Subcutaneous abdominal adipose tissue (tissue), 5 donors: Measurements from ENCODE around the gene CST5.
"Not testable (repeated sequence)": the region's sequence is repeated elsewhere in the genome, so short reads cannot be mapped to it uniquely, and the experiment has no call there.

ENCODE experiments used
- H3K27ac ChIP-seq: one replicate; pipeline ENCODE4 v1.7.0; 2013; ENCODE audit warnings: low read depth, mild to moderate bottlenecking, inconsistent platforms, low read length, moderate library complexity
- H3K27me3 ChIP-seq, 5 donors: one replicate each; pipeline ENCODE4 v1.7.0; 2013; ENCODE audit warnings: low read length in 5 of 5, inconsistent platforms in 1 of 5; ENCODE audit not compliant: control insufficient read depth in 5 of 5, insufficient read depth in 4 of 5
- H3K36me3 ChIP-seq, 5 donors: one replicate each; pipeline ENCODE4 v1.7.0; 2013; ENCODE audit warnings: low read length in 5 of 5; ENCODE audit not compliant: control insufficient read depth in 5 of 5, insufficient read depth in 5 of 5
- H3K4me1 ChIP-seq, 5 donors: one replicate each; pipeline ENCODE4 v1.7.0; 2013; ENCODE audit warnings: low read length in 5 of 5, mild to moderate bottlenecking in 3 of 5, moderate library complexity in 1 of 5; ENCODE audit not compliant: control insufficient read depth in 5 of 5, insufficient read depth in 5 of 5
- H3K4me3 ChIP-seq, 5 donors: one replicate each; pipeline ENCODE4 v1.7.0; 2013; ENCODE audit warnings: low read length in 5 of 5, low read depth in 1 of 5
- H3K9ac ChIP-seq, 5 donors: one replicate each; pipeline ENCODE4 v1.7.0; 2013; ENCODE audit warnings: low read length in 5 of 5, mild to moderate bottlenecking in 4 of 5, moderate library complexity in 3 of 5
- H3K9me3 ChIP-seq, 5 donors: one replicate each; pipeline ENCODE4 v1.7.0; 2013; ENCODE audit warnings: low read length in 5 of 5; ENCODE audit not compliant: control insufficient read depth in 5 of 5
- donor health status: healthy.
- donor health status: healthy.
- donor health status: healthy.
- donor health status: healthy.
- donor health status: healthy.

The CST5 gene

DNA sequence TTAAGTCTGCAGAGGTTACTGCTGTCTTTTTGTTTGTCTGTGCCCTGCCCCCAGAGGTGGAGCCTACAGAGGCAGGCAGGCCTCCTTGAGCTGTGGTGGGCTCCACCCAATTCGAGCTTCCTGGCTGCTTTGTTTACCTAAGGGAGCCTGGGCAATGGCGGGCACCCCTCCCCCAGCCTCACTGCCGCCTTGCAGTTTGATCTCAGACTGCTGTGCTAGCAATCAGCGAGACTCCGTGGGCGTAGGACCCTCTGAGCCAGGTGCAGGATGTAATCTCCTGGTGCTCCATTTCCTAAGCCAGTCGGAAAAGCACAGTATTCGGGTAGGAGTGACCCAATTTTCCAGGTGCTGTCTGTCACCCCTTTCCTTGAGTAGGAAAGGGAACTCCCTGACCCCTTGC lies 22.8 kb upstream of the CST5 start:
- not testable (repeated sequence) for H3K4me3 ChIP-seq, H3K27ac ChIP-seq, H3K9ac ChIP-seq, H3K9me3 ChIP-seq, H3K36me3 ChIP-seq, H3K4me1 ChIP-seq, H3K27me3 ChIP-seq

GRCh38 chr20:23890867-23891266 lies 11.3 kb upstream of the CST5 start:
- H3K27ac ChIP-seq, H3K36me3 ChIP-seq, H3K4me1 ChIP-seq, H3K9me3 ChIP-seq, H3K4me3 ChIP-seq, H3K9ac ChIP-seq, H3K27me3 ChIP-seq: not testable (repeated sequence)

DNA sequence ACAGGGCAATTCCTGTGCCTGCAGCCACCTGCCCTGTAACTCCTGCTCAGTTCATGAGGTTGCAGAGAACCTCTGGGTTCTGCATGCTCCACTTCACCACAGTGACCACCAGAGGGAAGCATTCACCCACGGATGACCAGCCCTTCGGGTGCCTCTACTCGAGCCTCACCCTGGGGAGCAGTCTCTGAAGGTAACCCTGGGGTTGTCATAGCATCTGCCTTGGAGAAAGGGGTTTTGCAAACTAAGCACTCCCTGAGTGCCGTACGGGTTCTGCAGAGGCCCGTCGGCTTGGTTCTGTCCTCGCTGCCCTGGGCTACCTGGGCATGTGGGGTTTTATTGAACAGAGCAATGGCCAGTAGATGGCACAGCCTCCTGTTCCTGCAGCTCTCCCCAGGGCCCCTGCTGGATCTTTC lies 10.2 kb upstream of the CST5 start:
- no peak overlapping the region for H3K27ac ChIP-seq
- no peaks in the 10 kb centered on the region for H3K36me3 ChIP-seq
- H3K4me3 ChIP-seq: no peak overlapping the region
- H3K9ac ChIP-seq: no peak overlapping the region
- H3K9me3 ChIP-seq: no peaks in the 10 kb centered on the region
- H3K27me3 ChIP-seq: peaks cover 0 to 7% (median 2%) of the 10 kb centered on the region in 5 donors
- no peaks in the 10 kb centered on the region for H3K4me1 ChIP-seq

DNA sequence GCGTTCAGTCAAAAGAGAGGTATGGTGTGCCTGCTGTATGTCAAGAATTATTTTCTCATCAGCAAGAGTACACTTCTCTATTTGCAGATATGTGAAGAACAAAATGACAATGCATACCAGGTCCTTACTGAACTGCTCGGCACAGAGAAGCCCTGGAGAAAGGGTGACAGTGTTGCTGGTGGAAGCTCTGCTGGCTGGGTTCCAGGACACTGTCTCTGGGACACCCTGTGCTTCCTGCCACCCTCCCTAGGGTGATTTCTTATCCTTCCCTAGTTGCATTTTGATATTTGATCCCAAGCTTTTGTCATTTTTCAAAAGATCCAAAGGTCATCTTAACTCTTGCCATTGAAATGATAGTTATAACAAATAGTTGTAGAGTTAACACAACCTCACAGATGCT lies 8.3 kb upstream of the CST5 start:
- Histone ChIP-seq H3K27me3 (peaks cover 0 to 7% (median 2%) of the 10 kb centered on the region in 5 donors), H3K9ac (no peak overlapping the region), H3K27ac (no peak overlapping the region), H3K4me1 (no peaks in the 10 kb centered on the region), H3K4me3 (no peak overlapping the region), H3K9me3 (no peaks in the 10 kb centered on the region), H3K36me3 (no peaks in the 10 kb centered on the region)

DNA sequence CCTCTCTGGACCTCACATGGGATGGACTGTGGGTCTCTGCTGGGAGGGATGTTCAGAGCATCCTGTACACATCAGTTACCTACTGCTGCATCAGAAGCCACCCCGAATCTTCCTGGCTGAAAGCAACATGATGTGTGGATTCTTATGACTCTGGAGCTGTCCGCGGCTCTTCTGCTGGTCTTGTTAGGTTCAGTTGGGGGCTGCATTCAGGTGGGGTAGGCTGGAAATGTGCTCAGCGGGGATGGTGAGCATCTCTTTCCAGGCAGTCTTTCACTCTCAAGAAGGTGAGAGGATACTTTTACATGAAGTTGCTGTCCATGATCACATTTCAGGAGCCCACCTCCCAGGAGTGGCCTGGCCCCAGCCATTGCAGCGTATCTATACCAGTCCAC lies 5.2 kb upstream of the CST5 start:
- Histone ChIP-seq H3K4me3 (no peak overlapping the region), H3K9ac (no peak overlapping the region), H3K9me3 (no peaks in the 10 kb centered on the region), H3K36me3 (no peaks in the 10 kb centered on the region), H3K27ac (no peak overlapping the region), H3K27me3 (peaks cover 0 to 11% (median 0%) of the 10 kb centered on the region in 5 donors), H3K4me1 (no peaks in the 10 kb centered on the region)

DNA sequence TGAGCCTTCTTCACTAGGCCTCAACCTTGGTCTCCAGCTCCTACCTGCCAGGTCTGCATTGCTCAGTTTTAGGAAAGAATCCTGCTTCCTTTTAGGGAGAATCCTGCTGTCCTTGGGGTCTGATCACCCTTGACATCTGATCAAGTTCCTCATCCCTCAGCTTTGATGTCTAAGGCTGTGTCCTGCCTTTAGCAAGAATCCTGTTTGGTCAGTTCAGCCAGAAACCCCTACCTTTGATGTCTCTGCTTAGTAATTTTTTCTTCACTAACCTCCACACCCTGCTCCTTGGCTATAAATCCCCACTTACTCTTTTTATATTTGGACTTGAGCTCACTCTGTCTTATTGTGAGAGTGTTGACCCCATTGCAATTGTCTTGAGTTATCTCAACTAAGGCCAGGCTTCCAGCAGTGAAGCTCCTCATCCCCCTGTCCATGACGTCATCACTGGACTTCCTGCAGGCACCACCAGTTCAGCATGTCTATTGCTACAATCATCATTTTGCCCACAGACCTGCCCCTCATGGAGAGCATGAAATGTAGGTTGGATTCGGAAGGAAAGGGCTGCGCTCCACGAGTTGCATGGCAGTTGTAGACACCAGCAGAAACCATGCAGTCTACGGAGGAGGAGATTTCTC lies 4.7 kb upstream of the CST5 start:
- Histone ChIP-seq H3K4me1 (no peaks in the 10 kb centered on the region), H3K9me3 (no peaks in the 10 kb centered on the region), H3K4me3 (no peak overlapping the region), H3K27me3 (peaks cover 0 to 13% (median 0%) of the 10 kb centered on the region in 5 donors), H3K9ac (no peak overlapping the region), H3K36me3 (no peaks in the 10 kb centered on the region), H3K27ac (no peak overlapping the region)

- no peaks in the 10 kb centered on the region for H3K9me3 ChIP-seq
- no peaks in the 10 kb centered on the region for H3K4me1 ChIP-seq
- H3K9ac ChIP-seq: no peak overlapping the region
- H3K27ac ChIP-seq: no peak overlapping the region
- no peak overlapping the region for H3K4me3 ChIP-seq
- H3K27me3 ChIP-seq: peaks cover 0 to 18% (median 4%) of the 10 kb centered on the region in 5 donors
- no peaks in the 10 kb centered on the region for H3K36me3 ChIP-seq
Measured at GRCh38 chr20:23881371-23881770, 1.8 kb upstream of the CST5 start.

DNA sequence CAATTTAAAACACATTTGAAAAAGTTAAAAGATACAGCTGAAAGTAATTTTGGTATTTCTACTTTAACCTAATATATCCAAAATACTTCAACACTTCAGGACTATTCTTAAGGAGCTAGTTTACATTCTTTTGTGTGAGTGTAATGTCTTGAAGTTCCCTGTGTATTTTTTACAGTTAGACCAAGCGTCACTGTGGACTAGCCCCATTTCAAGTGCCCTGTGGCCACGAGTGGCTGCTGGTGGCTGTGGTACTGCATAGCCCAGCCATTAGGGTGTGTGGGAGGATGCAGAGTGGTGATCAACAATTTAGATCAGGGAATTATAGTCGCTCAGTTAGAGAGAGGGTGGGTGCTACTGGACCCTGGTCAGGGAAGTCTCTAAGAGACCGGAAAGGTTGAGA lies 869 bp upstream of the CST5 start:
- Histone ChIP-seq H3K9me3 (no peaks in the 10 kb centered on the region), H3K27me3 (peaks cover 0 to 21% (median 4%) of the 10 kb centered on the region in 5 donors), H3K4me1 (no peaks in the 10 kb centered on the region), H3K36me3 (no peaks in the 10 kb centered on the region), H3K27ac (no peak overlapping the region), H3K4me3 (no peak overlapping the region), H3K9ac (no peak overlapping the region)

DNA sequence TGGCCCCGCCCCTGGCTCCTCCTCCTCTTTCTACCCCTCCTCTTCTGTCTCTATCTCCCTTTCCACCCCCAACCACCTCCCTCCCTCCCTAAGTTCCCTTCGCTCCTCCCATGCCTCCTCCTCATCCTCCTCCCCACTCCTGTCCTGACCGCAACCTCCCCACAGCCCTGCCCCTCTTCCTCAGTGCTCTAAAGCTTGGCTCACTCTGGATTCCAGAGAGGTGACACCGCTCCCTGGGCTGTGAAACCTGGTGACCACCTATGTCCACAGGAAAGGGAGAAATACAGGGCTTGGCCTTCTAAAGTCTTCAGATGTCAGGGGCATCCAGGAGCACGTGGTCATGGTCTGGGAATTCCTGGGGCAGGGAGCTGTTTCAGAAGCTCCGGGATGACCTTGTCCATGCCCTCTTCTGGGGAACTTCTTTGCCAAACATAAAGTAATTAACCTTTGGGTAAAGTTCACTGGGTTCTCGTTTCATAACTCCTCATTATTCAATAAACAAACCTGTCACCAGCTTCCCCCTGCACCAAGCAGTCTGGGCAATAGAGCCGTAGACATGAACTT lies 345 bp upstream of the CST5 start:
- Histone ChIP-seq H3K36me3 (no peaks in the 10 kb centered on the region), H3K4me1 (no peaks in the 10 kb centered on the region), H3K9ac (no peak overlapping the region), H3K9me3 (no peaks in the 10 kb centered on the region), H3K4me3 (no peak overlapping the region), H3K27me3 (peaks cover 0 to 22% (median 4%) of the 10 kb centered on the region in 5 donors), H3K27ac (no peak overlapping the region)

GRCh38 chr20:23878787-23879186 lies 761 bp downstream of the CST5 start:
- no peak overlapping the region for H3K27ac ChIP-seq
- no peak overlapping the region for H3K9ac ChIP-seq
- peaks cover 0 to 25% (median 6%) of the 10 kb centered on the region in 5 donors for H3K27me3 ChIP-seq
- no peaks in the 10 kb centered on the region for H3K36me3 ChIP-seq
- H3K4me1 ChIP-seq: no peaks in the 10 kb centered on the region
- no peak overlapping the region for H3K4me3 ChIP-seq
- H3K9me3 ChIP-seq: no peaks in the 10 kb centered on the region
